A673 (cell line): ENCODE measurements around the gene DNAH10. TPM values are rescaled to one million over a fixed set of nuclear protein-coding genes. Genes with fewer than 3 reads are reported as not detected.

ENCODE experiments used
- BruUV-seq: library from RNA; stranded (reverse); fragments of 400-500 nt; replicated peaks from 2 replicates; lab custom pipeline; 2021; lab: Mats Ljungman, UMichigan
- CTCF ChIA-PET: fragments of 300-600 bp; sonication (Branson Sonifier 250); formaldehyde crosslinking; loops from one replicate; lab custom pipeline; 2022; ENCODE audit warnings: antibody characterized with exemption; lab: Charles Lee
- POLR2A ChIA-PET: fragments of 300-600 bp; sonication (Branson Sonifier 250); formaldehyde crosslinking; loops from one replicate; lab custom pipeline; 2022; ENCODE audit warnings: antibody characterized with exemption; ENCODE audit not compliant: low non-redundant PET; lab: Charles Lee
- DNase-seq: peaks from one replicate; pipeline ENCODE4 v3.0.0-alpha.2; 2015; ENCODE audit warnings: low spot score
- H3K27ac ChIP-seq: fragments of 200-600 bp; sonication (generic); 2 replicates; pipeline ENCODE4 v1.5.1; 2016; ENCODE audit warnings: mixed run types, low read depth, mild to moderate bottlenecking, mixed read lengths, antibody characterized with exemption, low read length; ENCODE audit not compliant: poor library complexity, severe bottlenecking
- H3K27me3 ChIP-seq: fragments of 200-600 bp; sonication (generic); replicated peaks from 2 replicates; pipeline ENCODE4 v1.6.1; 2017; ENCODE audit warnings: mixed run types, low read depth, mild to moderate bottlenecking, mixed read lengths, antibody characterized with exemption, low read length; ENCODE audit not compliant: insufficient read depth, poor library complexity
- H3K36me3 ChIP-seq: fragments of 200-600 bp; sonication (generic); 2 replicates; pipeline ENCODE4 v1.6.1; 2016; ENCODE audit warnings: mixed run types, mild to moderate bottlenecking, mixed read lengths, antibody characterized with exemption, low read length; ENCODE audit not compliant: insufficient read depth, poor library complexity, severe bottlenecking
- H3K4me1 ChIP-seq: fragments of 200-600 bp; sonication (generic); 2 replicates; pipeline ENCODE4 v1.6.1; 2017; ENCODE audit warnings: mixed run types, mild to moderate bottlenecking, mixed read lengths, antibody characterized with exemption, low read length; ENCODE audit not compliant: insufficient read depth, poor library complexity, severe bottlenecking
- H3K4me3 ChIP-seq: fragments of 200-600 bp; sonication (generic); 2 replicates; pipeline ENCODE4 v1.5.1; 2016; ENCODE audit warnings: low read depth, mixed run types, mild to moderate bottlenecking, mixed read lengths, low read length; ENCODE audit not compliant: poor library complexity, severe bottlenecking
- H3K9me3 ChIP-seq: fragments of 200-600 bp; sonication (generic); 2 replicates; pipeline ENCODE4 v1.6.1; 2016; ENCODE audit warnings: mixed run types, low read depth, mild to moderate bottlenecking, mixed read lengths, antibody characterized with exemption, low read length; ENCODE audit not compliant: poor library complexity, severe bottlenecking
- CTCF ChIP-seq: fragments of 300-800, 200-600 bp; sonication (generic); conservative IDR thresholded peaks from 2 replicates; pipeline ENCODE4 v1.5.1; 2017; ENCODE audit warnings: low read depth, mild to moderate bottlenecking, antibody characterized with exemption, low read length, moderate library complexity, mixed read lengths
- EZH2 ChIP-seq: fragments of 200-600 bp; sonication (generic); IDR thresholded peaks from 2 replicates; pipeline ENCODE4 v1.6.1; 2017; ENCODE audit warnings: borderline replicate concordance, low read depth, mild to moderate bottlenecking, mixed read lengths, antibody characterized with exemption, low read length; ENCODE audit not compliant: poor library complexity, severe bottlenecking
- intact Hi-C: fragments of 100-400 bp; cut with micrococcal nuclease; formaldehyde crosslinking; loops from one replicate; pipeline ENCODE4 v1.10.0; 2022; ENCODE audit not compliant: unreplicated experiment
- total RNA-seq: library from RNA; stranded (reverse); gene quantifications from 2 replicates; pipeline ENCODE4 v1.2.3, GENCODE V29; 2021

The DNAH10 gene
- total RNA-seq, 1 experiment from 2014 or later, result 1.1 TPM

GRCh38 chr12:123877968-123878367 lies 115.9 kb downstream of the DNAH10 start:
- no peaks in the 10 kb centered on the region for H3K9me3 ChIP-seq
- no peak for DNase-seq
- no peaks in the 10 kb centered on the region for H3K27me3 ChIP-seq
- ChIA-PET CTCF (no interaction called here), POLR2A (no interaction called here)
- intact Hi-C loops, result no loop called here
- H3K4me1 ChIP-seq, result no peaks in the 10 kb centered on the region
- TF ChIP-seq EZH2, result no peak
- TF ChIP-seq CTCF, result no peak
- BruUV-seq, result no TSS peak
- no peaks in the 10 kb centered on the region for H3K36me3 ChIP-seq
- H3K4me3 ChIP-seq, result no peak overlapping the region
- H3K27ac ChIP-seq, result no peak overlapping the region

DNA sequence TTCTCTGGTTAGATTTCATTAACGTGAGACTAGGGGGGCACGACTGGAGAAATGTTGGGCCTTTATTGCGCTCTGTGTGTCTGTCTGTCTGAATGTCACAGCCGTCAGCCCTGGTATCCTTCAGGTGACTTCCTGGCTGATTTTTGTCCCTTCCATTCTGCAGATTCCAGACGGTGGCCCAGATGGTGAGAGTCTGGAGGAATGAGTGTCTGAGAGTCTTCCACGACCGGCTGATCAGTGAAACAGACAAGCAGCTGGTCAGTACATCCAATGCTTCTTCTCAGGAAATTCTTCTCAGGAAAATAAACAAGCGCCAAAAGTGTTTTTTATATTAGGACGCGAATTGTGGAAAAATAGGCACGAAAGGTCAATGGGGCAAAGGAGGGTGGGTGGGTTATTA lies 117.0 kb downstream of the DNAH10 start:
- CTCF ChIA-PET, result no interaction called here
- Histone ChIP-seq H3K36me3 (no peaks in the 10 kb centered on the region), H3K27ac (no peak overlapping the region), H3K4me1 (no peaks in the 10 kb centered on the region), H3K4me3 (no peak overlapping the region), H3K9me3 (no peaks in the 10 kb centered on the region), H3K27me3 (no peaks in the 10 kb centered on the region)
- TF ChIP-seq CTCF (no peak), EZH2 (no peak)
- no TSS peak for BruUV-seq
- POLR2A ChIA-PET, result no interaction called here
- DNase-seq, result no peak
- intact Hi-C loops, result no loop called here

DNA sequence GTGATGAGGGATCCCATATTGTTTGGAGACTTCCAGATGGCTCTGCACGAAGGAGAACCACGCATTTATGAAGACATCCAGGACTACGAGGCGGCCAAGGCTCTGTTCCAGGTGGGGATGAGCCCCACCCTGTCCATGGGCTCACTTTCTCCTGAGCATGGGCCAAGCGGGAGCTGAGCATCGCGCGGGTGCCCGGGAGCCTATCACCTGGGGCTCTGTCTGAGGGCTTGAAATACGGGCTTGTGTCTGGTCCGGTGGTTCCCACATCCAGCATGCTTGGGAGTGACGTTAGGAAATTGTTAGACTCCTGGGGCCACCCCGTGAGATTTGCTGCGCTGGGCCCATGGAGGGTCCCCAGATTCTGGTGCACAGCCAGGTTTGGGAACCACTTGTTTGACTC lies 117.6 kb downstream of the DNAH10 start:
- CTCF ChIA-PET, result interaction anchor here (0.6 kb wide), 1 partner anchor 79 kb away, joined by 3 read pairs; no protein-coding TSS in a partner anchor
- TF ChIP-seq CTCF (no peak), EZH2 (no peak)
- Histone ChIP-seq H3K4me3 (no peak overlapping the region), H3K27ac (no peak overlapping the region), H3K27me3 (no peaks in the 10 kb centered on the region), H3K9me3 (no peaks in the 10 kb centered on the region), H3K36me3 (no peaks in the 10 kb centered on the region), H3K4me1 (no peaks in the 10 kb centered on the region)
- no TSS peak for BruUV-seq
- intact Hi-C loops, result no loop called here
- no peak for DNase-seq
- POLR2A ChIA-PET, result no interaction called here
